GM06990 (cell line): ENCODE data around the gene C14orf119.
A peak's percentile ranks its signal among the peaks of the same experiment; 100 is the strongest.

ENCODE experiments used
- DNase-seq: peaks from one replicate; pipeline ENCODE4 v3.0.0-alpha.2; 2011; ENCODE audit not compliant: insufficient read length; ENCODE audit errors: extremely low read depth
- H3K27me3 ChIP-seq: replicated peaks from 2 replicates; pipeline ENCODE4 v1.6.0; 2011; ENCODE audit warnings: low read length; ENCODE audit not compliant: control insufficient read depth, insufficient read depth
- H3K36me3 ChIP-seq: 2 replicates; pipeline ENCODE4 v1.5.1; 2011; ENCODE audit warnings: low read length; ENCODE audit not compliant: control insufficient read depth, insufficient read depth
- H3K4me3 ChIP-seq: replicated peaks from 2 replicates; pipeline ENCODE4 v1.5.1; 2011; ENCODE audit warnings: low read depth, mild to moderate bottlenecking, control low read depth, low read length
- TF ChIP-seq, protein P1 (sequence below): IDR thresholded peaks from 2 replicates; pipeline ENCODE4 v1.5.1; 2011; ENCODE audit warnings: low read length, control low read depth, mild to moderate bottlenecking, inconsistent platforms; ENCODE audit not compliant: insufficient read depth, poor library complexity, severe bottlenecking

C14orf119 gene

DNA sequence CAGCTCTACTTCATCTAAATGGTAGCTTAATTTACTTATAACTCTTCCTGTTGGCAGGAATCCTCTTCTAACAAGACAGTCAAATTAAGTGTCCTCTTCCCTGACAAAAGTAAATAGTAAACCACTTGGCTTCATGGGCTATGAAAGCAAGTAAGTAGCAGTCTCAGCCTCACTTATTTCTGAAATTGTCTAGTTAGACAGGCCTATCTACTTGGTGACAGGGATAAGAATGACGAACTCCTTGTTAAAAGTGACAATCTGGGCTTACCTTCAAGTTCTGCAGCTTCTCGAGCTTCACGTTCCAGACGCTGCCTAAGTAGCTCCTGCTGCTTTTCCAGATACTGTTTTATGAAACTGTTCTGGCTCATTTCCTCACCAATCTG, 5.1 kb upstream of the C14orf119 start:
- DNase-seq: no peak
- no peak overlapping the region for H3K4me3 ChIP-seq
- H3K27me3 ChIP-seq: no peaks in the 10 kb centered on the region
- H3K36me3 ChIP-seq: peaks cover 8% of the 10 kb centered on the region
- TF ChIP-seq, protein P1, sequence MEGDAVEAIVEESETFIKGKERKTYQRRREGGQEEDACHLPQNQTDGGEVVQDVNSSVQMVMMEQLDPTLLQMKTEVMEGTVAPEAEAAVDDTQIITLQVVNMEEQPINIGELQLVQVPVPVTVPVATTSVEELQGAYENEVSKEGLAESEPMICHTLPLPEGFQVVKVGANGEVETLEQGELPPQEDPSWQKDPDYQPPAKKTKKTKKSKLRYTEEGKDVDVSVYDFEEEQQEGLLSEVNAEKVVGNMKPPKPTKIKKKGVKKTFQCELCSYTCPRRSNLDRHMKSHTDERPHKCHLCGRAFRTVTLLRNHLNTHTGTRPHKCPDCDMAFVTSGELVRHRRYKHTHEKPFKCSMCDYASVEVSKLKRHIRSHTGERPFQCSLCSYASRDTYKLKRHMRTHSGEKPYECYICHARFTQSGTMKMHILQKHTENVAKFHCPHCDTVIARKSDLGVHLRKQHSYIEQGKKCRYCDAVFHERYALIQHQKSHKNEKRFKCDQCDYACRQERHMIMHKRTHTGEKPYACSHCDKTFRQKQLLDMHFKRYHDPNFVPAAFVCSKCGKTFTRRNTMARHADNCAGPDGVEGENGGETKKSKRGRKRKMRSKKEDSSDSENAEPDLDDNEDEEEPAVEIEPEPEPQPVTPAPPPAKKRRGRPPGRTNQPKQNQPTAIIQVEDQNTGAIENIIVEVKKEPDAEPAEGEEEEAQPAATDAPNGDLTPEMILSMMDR: no peak

DNA sequence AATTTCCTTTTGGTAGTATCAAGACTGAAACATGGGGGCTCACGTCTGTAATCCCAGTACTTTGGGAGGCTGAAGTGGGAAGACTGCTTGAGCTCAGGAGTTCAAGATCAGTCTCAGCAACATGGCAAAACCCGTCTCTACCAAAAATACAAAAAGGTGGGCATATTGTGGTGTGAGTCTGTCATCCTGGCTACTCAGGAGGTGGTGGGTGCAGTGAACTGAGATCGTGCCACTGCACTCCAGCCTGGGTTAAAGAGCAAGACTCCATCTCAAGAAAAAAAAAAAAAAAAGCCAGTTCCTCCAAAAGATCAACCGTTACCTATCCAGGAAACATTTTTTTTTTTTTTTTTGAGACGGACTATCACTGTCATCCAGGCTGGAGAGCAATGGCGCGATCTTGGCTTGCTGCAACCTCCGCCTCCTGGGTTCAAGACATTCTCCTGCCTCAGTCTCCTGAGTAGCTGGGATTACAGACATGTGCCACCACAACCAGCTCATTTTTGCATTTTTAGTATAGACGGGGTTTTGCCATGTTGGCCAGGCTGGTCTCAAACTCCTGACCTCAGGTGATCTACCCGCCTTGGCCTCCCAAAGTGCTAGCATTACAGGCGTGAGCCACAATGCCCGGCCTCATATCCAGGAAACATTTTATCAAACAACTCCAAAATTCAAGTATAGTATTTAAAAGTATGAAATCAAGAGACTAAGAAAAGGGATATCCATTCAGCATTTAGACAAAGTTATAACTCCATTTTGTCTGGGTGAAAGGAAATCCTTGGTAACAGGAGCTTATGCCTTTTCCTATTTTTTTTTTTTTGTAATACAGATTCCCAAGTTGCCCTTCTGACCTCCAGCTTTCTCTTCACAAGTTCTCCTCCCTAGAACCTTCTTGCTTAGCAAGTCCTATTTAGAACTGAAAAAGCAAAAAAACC, 3.7 kb upstream of the C14orf119 start:
- peaks cover 6% of the 10 kb centered on the region for H3K36me3 ChIP-seq
- TF ChIP-seq, protein P1: no peak
- no peak for DNase-seq
- no peaks in the 10 kb centered on the region for H3K27me3 ChIP-seq
- no peak overlapping the region for H3K4me3 ChIP-seq

DNA sequence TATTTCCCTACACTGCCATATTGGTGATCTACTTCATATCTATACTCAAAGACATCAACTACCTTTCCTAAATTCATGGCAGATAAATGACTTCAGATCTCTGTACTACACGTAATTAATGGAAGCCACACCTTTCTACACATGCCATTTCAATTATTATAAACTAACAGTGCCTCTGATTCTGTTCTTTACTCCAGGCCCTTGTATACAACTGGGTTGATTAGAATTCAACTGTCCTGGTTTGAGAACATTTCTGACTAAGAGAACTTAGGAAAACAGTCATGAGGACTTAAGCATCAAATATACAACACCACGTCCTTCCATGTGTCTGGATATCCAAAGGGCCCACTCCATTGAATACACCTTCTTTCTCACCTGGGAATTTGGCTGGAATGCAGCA, 2.2 kb upstream of the C14orf119 start:
- Histone ChIP-seq H3K27me3 (no peaks in the 10 kb centered on the region), H3K4me3 (no peak overlapping the region; the same call in 1 of the 2 replicates), H3K36me3 (peaks cover 12% of the 10 kb centered on the region)
- TF ChIP-seq, protein P1: no peak
- DNase-seq: no peak

DNA sequence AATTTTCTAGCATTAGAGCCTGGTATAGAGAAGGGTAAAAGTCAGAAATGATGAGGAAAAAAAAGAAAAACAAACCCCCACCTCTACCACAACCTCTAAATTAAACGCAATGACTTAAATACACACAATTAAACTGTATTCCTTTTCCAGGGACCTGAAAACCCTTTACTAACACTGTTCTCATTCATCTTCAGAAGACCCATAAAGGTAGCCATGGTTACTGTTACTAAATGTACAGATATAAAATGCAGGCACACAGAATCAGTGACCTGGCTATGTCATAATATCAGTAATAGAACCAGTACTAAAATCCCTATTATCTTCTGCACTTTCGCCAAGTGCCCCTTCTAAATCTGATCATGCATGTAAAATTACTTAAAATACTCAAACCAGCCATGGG, 1.8 kb upstream of the C14orf119 start:
- TF ChIP-seq, protein P1: no peak
- peak overlapping the region; percentile 97 for H3K4me3 ChIP-seq
- no peaks in the 10 kb centered on the region for H3K27me3 ChIP-seq
- peaks cover 13% of the 10 kb centered on the region for H3K36me3 ChIP-seq
- DNase-seq: no peak

DNA sequence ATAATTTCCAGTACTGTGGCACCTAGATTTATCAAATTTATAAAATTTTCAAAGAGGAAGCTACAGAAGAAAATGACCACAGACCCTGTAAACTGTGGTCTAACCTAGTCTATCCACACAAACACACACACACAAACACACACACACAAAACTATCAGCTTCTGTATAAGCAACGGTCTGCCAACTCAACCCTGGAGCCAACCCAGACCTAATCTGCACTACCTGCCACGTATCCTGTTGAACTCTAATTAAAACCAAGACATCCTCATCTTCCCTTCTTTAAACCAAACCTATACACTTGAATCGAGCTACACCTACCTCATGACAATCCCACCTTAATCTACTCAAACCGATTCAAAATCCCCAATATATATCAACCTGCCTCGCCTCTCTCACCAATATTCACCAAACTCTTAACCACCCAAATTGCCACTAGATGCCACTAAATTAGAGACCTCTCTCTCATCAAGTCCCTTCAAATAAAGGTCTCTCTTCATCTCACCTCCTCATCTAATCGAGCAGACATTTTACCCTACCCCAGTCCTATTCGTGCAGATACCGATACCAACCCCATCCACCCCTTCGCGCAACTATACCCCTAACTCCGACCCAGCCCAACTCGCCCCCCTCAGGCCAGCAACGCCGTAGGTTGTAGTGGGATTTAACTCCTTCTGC, 1.2 kb upstream of the C14orf119 start:
- Histone ChIP-seq H3K27me3 (no peaks in the 10 kb centered on the region), H3K36me3 (peaks cover 13% of the 10 kb centered on the region), H3K4me3 (peak overlapping the region; percentile 97)
- DNase-seq: no peak
- TF ChIP-seq, protein P1: peak; percentile 29
